PC-3 (cell line): ENCODE results near the gene DLG2.

Experiments
- CTCF ChIP-seq: fragments of 300-600 bp; sonication (generic); conservative IDR thresholded peaks from 2 replicates; pipeline ENCODE4 v1.5.1; 2017; ENCODE audit warnings: antibody characterized with exemption, low read depth, mild to moderate bottlenecking, low read length
- EZH2 ChIP-seq: fragments of 300-600 bp; sonication (generic); IDR thresholded peaks from one replicate; pipeline ENCODE4 v1.6.1; 2017; ENCODE audit warnings: antibody characterized with exemption, mild to moderate bottlenecking, low read length; ENCODE audit not compliant: unreplicated experiment

GRCh38 chr11:84795698-84796097, 831.4 kb downstream of the DLG2 start:
- no peak for TF ChIP-seq EZH2
- TF ChIP-seq CTCF = no peak
